Measurements from ENCODE around the gene ZNF302. TPM values are rescaled to one million over a fixed set of nuclear protein-coding genes. Genes with fewer than 3 reads are reported as not detected.

Gene ZNF302
- total and polyA plus RNA-seq, 8 donors, result 23.8 to 94.2 (median 80.6) TPM

DNA sequence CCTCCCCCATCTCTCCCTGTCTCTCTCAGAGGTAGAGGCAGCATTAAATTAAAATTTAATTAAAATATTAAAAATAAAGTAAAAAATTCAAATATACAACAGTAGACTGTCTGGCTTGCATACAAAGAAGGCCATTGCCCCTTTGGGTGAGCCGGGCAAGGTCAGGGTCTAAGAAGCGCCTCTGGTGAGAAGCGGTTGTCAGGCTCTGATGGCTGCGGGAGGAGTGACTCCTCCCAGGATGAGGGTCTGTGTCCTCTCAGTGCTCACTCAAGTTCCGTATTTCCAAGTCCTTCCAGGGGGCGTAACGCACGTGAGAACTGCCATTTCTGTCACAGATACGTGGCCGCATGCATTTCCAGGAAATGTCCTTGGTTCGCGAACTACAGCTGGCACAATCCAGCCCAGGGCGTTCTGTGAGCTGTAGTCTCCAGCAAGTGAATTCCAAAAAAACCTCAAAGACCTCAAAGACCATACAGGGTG is 55.8 kb downstream of the ZNF302 start:
- intact Hi-C loops (cut with DNase I), result no loop called here
- TF ChIP-seq, protein P1, sequence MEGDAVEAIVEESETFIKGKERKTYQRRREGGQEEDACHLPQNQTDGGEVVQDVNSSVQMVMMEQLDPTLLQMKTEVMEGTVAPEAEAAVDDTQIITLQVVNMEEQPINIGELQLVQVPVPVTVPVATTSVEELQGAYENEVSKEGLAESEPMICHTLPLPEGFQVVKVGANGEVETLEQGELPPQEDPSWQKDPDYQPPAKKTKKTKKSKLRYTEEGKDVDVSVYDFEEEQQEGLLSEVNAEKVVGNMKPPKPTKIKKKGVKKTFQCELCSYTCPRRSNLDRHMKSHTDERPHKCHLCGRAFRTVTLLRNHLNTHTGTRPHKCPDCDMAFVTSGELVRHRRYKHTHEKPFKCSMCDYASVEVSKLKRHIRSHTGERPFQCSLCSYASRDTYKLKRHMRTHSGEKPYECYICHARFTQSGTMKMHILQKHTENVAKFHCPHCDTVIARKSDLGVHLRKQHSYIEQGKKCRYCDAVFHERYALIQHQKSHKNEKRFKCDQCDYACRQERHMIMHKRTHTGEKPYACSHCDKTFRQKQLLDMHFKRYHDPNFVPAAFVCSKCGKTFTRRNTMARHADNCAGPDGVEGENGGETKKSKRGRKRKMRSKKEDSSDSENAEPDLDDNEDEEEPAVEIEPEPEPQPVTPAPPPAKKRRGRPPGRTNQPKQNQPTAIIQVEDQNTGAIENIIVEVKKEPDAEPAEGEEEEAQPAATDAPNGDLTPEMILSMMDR (IDR thresholded peaks at IDR 0.05), result no peak
- H3K4me1 ChIP-seq, result peaks cover 5 to 28% of the 10 kb centered on the region in 2 donors
- no peaks in the 10 kb centered on the region for H3K27me3 ChIP-seq
- H3K36me3 ChIP-seq, result peaks cover 0 to 17% of the 10 kb centered on the region in 2 donors
- H3K9me3 ChIP-seq, result peaks cover 8 to 20% of the 10 kb centered on the region in 2 donors
- ATAC-seq, result peak; percentile 16
- peak overlapping the region; percentile 61 to 68 for H3K4me3 ChIP-seq
- H3K27ac ChIP-seq, result peak overlapping the region; percentile 92 to 97
- DNase-seq, result peak in 2 of 4 donors; percentile 59 to 85

DNA sequence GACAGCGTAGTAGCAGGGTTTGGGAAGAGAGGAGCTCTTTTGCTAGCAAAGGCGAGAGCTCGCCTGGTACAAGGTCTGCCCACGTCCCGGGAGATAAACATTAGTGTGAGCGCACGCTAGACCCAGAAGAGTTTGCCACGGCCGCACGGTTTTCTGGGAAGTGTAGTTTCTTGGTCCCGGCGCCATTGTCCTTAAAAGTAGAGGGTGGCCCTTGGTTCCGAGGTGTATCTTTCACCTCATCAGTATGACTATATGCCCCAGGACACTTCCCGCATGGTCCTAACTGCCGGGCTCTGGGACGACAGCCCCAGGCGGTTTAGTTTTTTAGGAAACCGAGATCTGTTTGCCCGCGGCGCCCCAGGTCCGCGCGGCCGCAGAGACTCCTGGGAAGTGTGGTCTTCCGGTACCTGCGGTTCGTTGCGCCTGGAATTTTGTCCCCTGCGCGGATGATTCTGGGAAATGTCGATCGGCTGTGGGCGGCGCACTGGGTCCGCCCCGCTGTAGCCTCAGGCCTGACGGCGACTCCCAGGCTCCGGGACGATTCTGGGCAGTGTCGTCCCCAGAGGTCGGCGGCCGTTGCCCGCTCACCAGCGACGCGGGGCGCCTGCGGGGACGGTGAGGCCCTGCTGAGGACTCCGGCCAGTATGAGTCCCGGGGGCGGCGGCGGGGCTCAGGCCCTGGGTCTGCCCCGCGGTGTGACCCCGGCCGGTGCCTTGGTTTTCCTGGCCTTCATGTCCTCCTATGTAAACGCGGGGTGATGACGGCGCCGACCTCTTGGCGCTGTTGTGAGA is 56.5 kb downstream of the ZNF302 start, which contains the start of gene ZNF181:
ZNF181 (plus strand) TSS at position 498 of the 791 bp plus-strand sequence. CDS start 795 bp downstream, outside the sequence.
- TF ChIP-seq, protein P1 (IDR thresholded peaks at IDR 0.05), result no peak
- H3K4me3 ChIP-seq, result peak within 1 kb of the TSS; percentile 61 to 68
- intact Hi-C loops (cut with DNase I), result no loop called here
- H3K4me1 ChIP-seq, result peaks cover 5 to 28% of the 10 kb centered on the region in 2 donors
- H3K9me3 ChIP-seq, result peaks cover 8 to 26% of the 10 kb centered on the region in 2 donors
- no peaks in the 10 kb centered on the region for H3K27me3 ChIP-seq
- peak; percentile 96 for ATAC-seq
- DNase-seq, result peak; percentile 90 to 92 (median 91)
- H3K27ac ChIP-seq, result peak within 1 kb of the TSS; percentile 92 to 97
- H3K36me3 ChIP-seq, result peaks cover 0 to 23% of the 10 kb centered on the region in 2 donors

DNA sequence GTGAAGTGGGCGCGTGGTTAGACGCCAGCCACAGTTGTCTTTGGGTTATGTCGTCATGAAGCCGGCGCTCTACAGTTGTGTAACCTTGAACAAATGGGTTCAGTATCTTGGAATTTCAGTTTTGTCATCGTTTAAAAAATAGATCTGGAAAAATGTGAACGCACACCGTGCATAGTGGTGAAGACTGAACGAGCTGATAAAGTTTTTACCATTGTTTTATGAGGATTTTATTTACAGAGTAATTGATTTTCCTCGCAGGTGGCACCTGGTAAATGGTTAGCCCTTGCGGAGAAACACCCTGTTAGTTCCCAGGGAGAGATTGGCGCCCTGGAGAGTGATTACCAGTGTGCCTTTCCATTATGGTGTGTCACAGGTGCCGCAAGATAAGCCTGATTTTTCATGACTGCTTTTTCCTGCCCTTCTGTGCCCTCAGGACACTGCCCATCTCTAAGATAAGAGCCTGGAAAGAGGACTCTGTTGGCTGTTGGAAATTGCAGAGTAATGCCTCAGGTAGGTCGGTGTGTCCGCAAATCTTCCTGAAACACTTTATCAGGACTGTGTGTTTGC is 57.1 kb downstream of the ZNF302 start:
- ATAC-seq (no peak), DNase-seq (no peak)
- intact Hi-C loops (cut with DNase I), result no loop called here
- H3K27ac ChIP-seq, result peak overlapping the region; percentile 92 to 97
- TF ChIP-seq, protein P1 (IDR thresholded peaks at IDR 0.05), result no peak
- H3K27me3 ChIP-seq, result no peaks in the 10 kb centered on the region
- H3K4me3 ChIP-seq, result peak overlapping the region; percentile 61 to 68
- peaks cover 0 to 30% of the 10 kb centered on the region in 2 donors for H3K36me3 ChIP-seq
- peaks cover 5 to 28% of the 10 kb centered on the region in 2 donors for H3K4me1 ChIP-seq
- peaks cover 8 to 33% of the 10 kb centered on the region in 2 donors for H3K9me3 ChIP-seq

Other genes starting within 250 kb of the ZNF302 start
- gene UBA2, start 249.3 kb upstream of the ZNF302 start, total RNA-seq, result 10 to 100 TPM; 61.1 to 69.1 TPM
- 100 to 1,000 TPM; 152 to 171 (median 159) TPM for gene UBA2, start 249.3 kb upstream of the ZNF302 start, polyA plus RNA-seq (ENCODE audit: insufficient read length in 6 of 6)
- 10 to 100 TPM; 19.1 to 39.3 TPM for gene WTIP, start 195.9 kb upstream of the ZNF302 start, total RNA-seq
- gene WTIP, start 195.9 kb upstream of the ZNF302 start, polyA plus RNA-seq (ENCODE audit: insufficient read length in 6 of 6), result 10 to 100 TPM; 22.9 to 34.2 (median 26.1) TPM
- 1 to 10 TPM in 1 of 2 donors, under 1 TPM in 1; 0.47 to 1.7 TPM for gene SCGB2B2, start 519 bp upstream of the ZNF302 start, total RNA-seq
- gene SCGB2B2, start 519 bp upstream of the ZNF302 start, polyA plus RNA-seq (ENCODE audit: insufficient read length in 6 of 6), result 1 to 10 TPM; 1.0 to 1.7 (median 1.4) TPM
- gene ZNF181, start 56.6 kb downstream of the ZNF302 start, total RNA-seq, result 1 to 10 TPM; 7.8 to 8.5 TPM
- gene ZNF181, start 56.6 kb downstream of the ZNF302 start, polyA plus RNA-seq (ENCODE audit: insufficient read length in 6 of 6), result 10 to 100 TPM; 16.8 to 21.9 (median 19.8) TPM
- gene ZNF599, start 95.5 kb downstream of the ZNF302 start, total RNA-seq, result 1 to 10 TPM; 6.4 to 6.6 TPM
- gene ZNF599, start 95.5 kb downstream of the ZNF302 start, polyA plus RNA-seq (ENCODE audit: insufficient read length in 6 of 6), result 10 to 100 TPM; 12.7 to 15.5 (median 14.6) TPM
- gene ZNF30, start 249.2 kb downstream of the ZNF302 start, total RNA-seq, result 1 to 10 TPM; 3.5 to 4.3 TPM
- 10 to 100 TPM in 1 of 6 donors, 1 to 10 TPM in 5; 6.4 to 10.4 (median 8.4) TPM for gene ZNF30, start 249.2 kb downstream of the ZNF302 start, polyA plus RNA-seq (ENCODE audit: insufficient read length in 6 of 6)